MM.1S (cell line): ENCODE results near the gene CROCC2.

ENCODE experiments used
- DNase-seq: peaks from one replicate; pipeline ENCODE4 v3.0.0-alpha.2; 2015
- H2AFZ ChIP-seq: fragments of 300-600 bp; sonication (generic); 2 replicates; pipeline ENCODE4 v1.6.0; 2016; ENCODE audit warnings: antibody characterized with exemption, low read length
- H3F3A ChIP-seq: fragments of 300-600 bp; sonication (generic); 2 replicates; pipeline ENCODE4 v1.6.1; 2016; ENCODE audit warnings: mild to moderate bottlenecking, antibody characterized with exemption, low read length, moderate library complexity, mixed read lengths; ENCODE audit not compliant: insufficient read depth
- H3K27ac ChIP-seq: fragments of 300-600 bp; sonication (generic); 2 replicates; pipeline ENCODE4 v1.5.1; 2016; ENCODE audit warnings: mild to moderate bottlenecking, low read length
- H3K27me3 ChIP-seq: fragments of 300-600 bp; sonication (generic); replicated peaks from 2 replicates; pipeline ENCODE4 v1.6.0; 2016; ENCODE audit warnings: low read length; ENCODE audit not compliant: insufficient read depth
- H3K36me3 ChIP-seq: fragments of 300-600 bp; sonication (generic); replicated peaks from 2 replicates; pipeline ENCODE4 v1.6.1; 2016; ENCODE audit warnings: mild to moderate bottlenecking, low read length, mixed read lengths; ENCODE audit not compliant: insufficient read depth
- H3K4me1 ChIP-seq: fragments of 300-600 bp; sonication (generic); 2 replicates; pipeline ENCODE4 v1.6.1; 2016; ENCODE audit warnings: low read length, mixed read lengths
- H3K4me2 ChIP-seq: fragments of 300-600 bp; sonication (generic); 2 replicates; pipeline ENCODE4 v1.6.0; 2016; ENCODE audit warnings: low read depth, low read length
- H3K4me3 ChIP-seq: fragments of 300-600 bp; sonication (generic); 2 replicates; pipeline ENCODE4 v1.5.1; 2016; ENCODE audit warnings: low read length, mixed read lengths
- H3K79me2 ChIP-seq: fragments of 300-600 bp; sonication (generic); 2 replicates; pipeline ENCODE4 v1.6.1; 2016; ENCODE audit warnings: mixed run types, low read length, mixed read lengths
- H3K9ac ChIP-seq: fragments of 300-600 bp; sonication (generic); 2 replicates; pipeline ENCODE4 v1.6.1; 2016; ENCODE audit warnings: low read length, mixed read lengths
- H3K9me2 ChIP-seq: fragments of 300-600 bp; sonication (generic); replicated peaks from 2 replicates; pipeline ENCODE4 v1.6.1; 2016; ENCODE audit warnings: mild to moderate bottlenecking, low read length, mixed read lengths; ENCODE audit not compliant: insufficient read depth
- H3K9me3 ChIP-seq: fragments of 300-600 bp; sonication (generic); replicated peaks from 2 replicates; pipeline ENCODE4 v1.6.1; 2016; ENCODE audit warnings: mild to moderate bottlenecking, low read length, mixed read lengths; ENCODE audit not compliant: insufficient read depth
- H4K20me1 ChIP-seq: fragments of 300-600 bp; sonication (generic); 2 replicates; pipeline ENCODE4 v1.6.1; 2016; ENCODE audit warnings: mild to moderate bottlenecking, low read length, moderate library complexity, mixed read lengths; ENCODE audit not compliant: insufficient read depth
- EZH2 ChIP-seq: fragments of 300-600 bp; sonication (generic); optimal IDR thresholded peaks from 2 replicates; pipeline ENCODE3; 2017; ENCODE audit warnings: low read depth, mild to moderate bottlenecking, antibody characterized with exemption, low read length, mixed read lengths
- EZH2phosphoT487 ChIP-seq: fragments of 300-600 bp; sonication (generic); IDR thresholded peaks from 2 replicates; pipeline ENCODE4 v1.6.1; 2018; ENCODE audit warnings: antibody characterized with exemption, low read length
- TF ChIP-seq, protein P1 (sequence below): fragments of 300-600 bp; sonication (generic); IDR thresholded peaks from 2 replicates; pipeline ENCODE4 v1.5.1; 2016; ENCODE audit warnings: antibody characterized with exemption, low read length, mixed read lengths

CROCC2 gene

GRCh38 chr2:240921995-240922244 is 15.8 kb downstream of the CROCC2 start:
- Histone ChIP-seq H3K9me2 (no peaks in the 10 kb centered on the region), H3K36me3 (no peaks in the 10 kb centered on the region), H3K4me3 (no peak overlapping the region), H3K9ac (no peak overlapping the region), H3K4me2 (no peak overlapping the region), H3K9me3 (no peaks in the 10 kb centered on the region), H3K4me1 (no peaks in the 10 kb centered on the region), H3F3A (no peaks in the 10 kb centered on the region), H2AFZ (no peak overlapping the region), H4K20me1 (no peaks in the 10 kb centered on the region), H3K79me2 (no peaks in the 10 kb centered on the region), H3K27ac (no peak overlapping the region), H3K27me3 (peaks cover 45% of the 10 kb centered on the region)
- TF ChIP-seq EZH2phosphoT487 (no peak), EZH2 (no peak)
- DNase-seq = no peak

- no peaks in the 10 kb centered on the region for H3K9me2 ChIP-seq
- H3K4me1 ChIP-seq = no peaks in the 10 kb centered on the region
- no peak overlapping the region for H2AFZ ChIP-seq
- no peak overlapping the region for H3K27ac ChIP-seq
- H3K9ac ChIP-seq = no peak overlapping the region
- no peak overlapping the region for H3K4me2 ChIP-seq
- no peaks in the 10 kb centered on the region for H4K20me1 ChIP-seq
- no peak for DNase-seq
- TF ChIP-seq, protein P1, sequence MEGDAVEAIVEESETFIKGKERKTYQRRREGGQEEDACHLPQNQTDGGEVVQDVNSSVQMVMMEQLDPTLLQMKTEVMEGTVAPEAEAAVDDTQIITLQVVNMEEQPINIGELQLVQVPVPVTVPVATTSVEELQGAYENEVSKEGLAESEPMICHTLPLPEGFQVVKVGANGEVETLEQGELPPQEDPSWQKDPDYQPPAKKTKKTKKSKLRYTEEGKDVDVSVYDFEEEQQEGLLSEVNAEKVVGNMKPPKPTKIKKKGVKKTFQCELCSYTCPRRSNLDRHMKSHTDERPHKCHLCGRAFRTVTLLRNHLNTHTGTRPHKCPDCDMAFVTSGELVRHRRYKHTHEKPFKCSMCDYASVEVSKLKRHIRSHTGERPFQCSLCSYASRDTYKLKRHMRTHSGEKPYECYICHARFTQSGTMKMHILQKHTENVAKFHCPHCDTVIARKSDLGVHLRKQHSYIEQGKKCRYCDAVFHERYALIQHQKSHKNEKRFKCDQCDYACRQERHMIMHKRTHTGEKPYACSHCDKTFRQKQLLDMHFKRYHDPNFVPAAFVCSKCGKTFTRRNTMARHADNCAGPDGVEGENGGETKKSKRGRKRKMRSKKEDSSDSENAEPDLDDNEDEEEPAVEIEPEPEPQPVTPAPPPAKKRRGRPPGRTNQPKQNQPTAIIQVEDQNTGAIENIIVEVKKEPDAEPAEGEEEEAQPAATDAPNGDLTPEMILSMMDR = no peak
- TF ChIP-seq EZH2phosphoT487 = no peak
- TF ChIP-seq EZH2 = no peak
- H3F3A ChIP-seq = no peaks in the 10 kb centered on the region
- H3K27me3 ChIP-seq = peaks cover 45% of the 10 kb centered on the region
- H3K4me3 ChIP-seq = no peak overlapping the region
- no peaks in the 10 kb centered on the region for H3K79me2 ChIP-seq
- no peaks in the 10 kb centered on the region for H3K9me3 ChIP-seq
- no peaks in the 10 kb centered on the region for H3K36me3 ChIP-seq
These were observed 16.3 kb downstream of the CROCC2 start for GRCh38 chr2:240922245-240922981.

DNA sequence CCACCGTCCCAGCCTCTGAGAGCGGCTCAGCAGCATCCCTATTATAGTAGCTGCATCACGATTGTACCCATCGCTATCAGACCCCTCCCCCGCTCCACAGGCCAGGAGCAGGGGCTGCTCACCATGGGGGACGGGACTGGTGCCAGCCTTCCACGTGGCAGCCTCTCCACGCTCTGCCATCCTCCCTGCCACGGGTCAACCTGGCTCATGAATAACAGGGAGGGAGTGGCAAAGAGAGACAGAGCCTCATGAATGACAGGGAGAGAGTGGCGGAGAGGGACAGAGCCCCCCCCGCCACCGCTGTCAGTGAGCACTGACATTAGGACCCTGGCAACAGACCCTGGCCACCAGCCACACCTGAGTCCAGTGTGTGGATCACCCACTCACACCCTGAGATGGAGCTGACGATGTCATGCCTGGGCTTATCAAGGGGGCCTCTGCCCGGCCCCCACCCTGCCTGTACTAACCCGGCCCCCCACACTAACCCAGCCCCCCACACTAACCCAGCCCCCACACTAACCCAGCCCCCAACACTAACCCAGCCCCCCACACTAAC is 16.9 kb downstream of the CROCC2 start:
- H3K9me2 ChIP-seq = no peaks in the 10 kb centered on the region
- H3K36me3 ChIP-seq = no peaks in the 10 kb centered on the region
- no peaks in the 10 kb centered on the region for H3K79me2 ChIP-seq
- H3K27me3 ChIP-seq = peaks cover 47% of the 10 kb centered on the region
- no peaks in the 10 kb centered on the region for H3F3A ChIP-seq
- TF ChIP-seq EZH2 = no peak
- no peak overlapping the region for H3K4me2 ChIP-seq
- no peak overlapping the region for H3K4me3 ChIP-seq
- H2AFZ ChIP-seq = no peak overlapping the region
- no peaks in the 10 kb centered on the region for H3K4me1 ChIP-seq
- H4K20me1 ChIP-seq = no peaks in the 10 kb centered on the region
- no peak for DNase-seq
- no peak overlapping the region for H3K9ac ChIP-seq
- H3K9me3 ChIP-seq = no peaks in the 10 kb centered on the region
- H3K27ac ChIP-seq = no peak overlapping the region

GRCh38 chr2:240925191-240925567 is 19.0 kb downstream of the CROCC2 start:
- no peaks in the 10 kb centered on the region for H3K9me2 ChIP-seq
- H3K4me2 ChIP-seq = no peak overlapping the region
- no peaks in the 10 kb centered on the region for H3K9me3 ChIP-seq
- H3K4me3 ChIP-seq = no peak overlapping the region
- peaks cover 64% of the 10 kb centered on the region for H3K27me3 ChIP-seq
- H3K36me3 ChIP-seq = no peaks in the 10 kb centered on the region
- H2AFZ ChIP-seq = no peak overlapping the region
- TF ChIP-seq EZH2phosphoT487 (no peak), EZH2 (no peak)
- TF ChIP-seq, protein P1 = no peak
- no peaks in the 10 kb centered on the region for H3F3A ChIP-seq
- H3K79me2 ChIP-seq = no peaks in the 10 kb centered on the region
- H3K9ac ChIP-seq = no peak overlapping the region
- no peaks in the 10 kb centered on the region for H4K20me1 ChIP-seq
- DNase-seq = no peak
- H3K4me1 ChIP-seq = no peaks in the 10 kb centered on the region
- no peak overlapping the region for H3K27ac ChIP-seq
